Transverse colon (tissue), 4 donors: ENCODE measurements around the gene METTL21C. TPM values are rescaled to one million over a fixed set of nuclear protein-coding genes. Genes with fewer than 3 reads are reported as not detected.
A peak's percentile ranks its signal among the peaks of the same experiment; 100 is the strongest.

Experiments
- DNase-seq: peaks from one replicate; pipeline ENCODE4 v3.0.0-alpha.2; 2019
- H3K27ac ChIP-seq, 4 donors: fragments of 200-600 bp; sonication (generic); 2 replicates each; pipeline ENCODE4 v1.5.1; 2016 to 2018; ENCODE audit warnings: inconsistent platforms in 4 of 4
- H3K27me3 ChIP-seq: fragments of 200-600 bp; sonication (generic); 2 replicates; pipeline ENCODE4 v1.5.1; 2017; ENCODE audit warnings: inconsistent platforms
- H3K36me3 ChIP-seq, 4 donors: fragments of 200-600 bp; sonication (generic); 2 replicates each; pipeline ENCODE4 v1.5.1; 2017 to 2019; ENCODE audit warnings: inconsistent platforms in 4 of 4
- H3K4me1 ChIP-seq, 4 donors: fragments of 200-600 bp; sonication (generic); 2 replicates each; pipeline ENCODE4 v1.5.1; 2017 to 2020; ENCODE audit warnings: inconsistent platforms in 4 of 4
- H3K4me3 ChIP-seq, 4 donors: fragments of 200-600 bp; sonication (generic); 1 replicate in 1 of 4; 2 replicates in 3 of 4; pipeline versions ENCODE4 v1.5.1 to v1.6.1; 2017 to 2019; ENCODE audit warnings: inconsistent platforms in 4 of 4
- H3K9me3 ChIP-seq, 2 donors: fragments of 200-600 bp; sonication (generic); 2 replicates each; pipeline ENCODE4 v1.5.1; 2017 to 2019; ENCODE audit warnings: inconsistent platforms in 2 of 2
- CTCF ChIP-seq, 5 experiments: fragments of 200-600 bp in 3 of 5; fragments of 450-650 bp in 2 of 5; sonication (generic) in 3 of 5; IDR thresholded peaks; 1 replicate in 2 of 5; 2 replicates in 3 of 5; pipeline ENCODE4 v1.5.1; 2016 to 2017; ENCODE audit warnings: antibody characterized with exemption in 5 of 5, inconsistent platforms in 3 of 5, mild to moderate bottlenecking in 2 of 5, moderate library complexity in 1 of 5
- EP300 ChIP-seq: sonication (generic); formaldehyde crosslinking; IDR thresholded peaks from one replicate; pipeline ENCODE4 v1.6.1; 2017; ENCODE audit warnings: antibody characterized with exemption, low read depth
- POLR2A ChIP-seq: fragments of 450-650 bp; IDR thresholded peaks from one replicate; pipeline ENCODE4 v1.6.1; 2016; ENCODE audit warnings: antibody characterized with exemption, mild to moderate bottlenecking, moderate library complexity
- POLR2AphosphoS5 ChIP-seq, 3 donors: sonication (generic); formaldehyde crosslinking; IDR thresholded peaks; one replicate each; pipeline ENCODE4 v1.6.1; 2016; ENCODE audit warnings: antibody characterized with exemption in 3 of 3
- WGBS, 2 donors: methylation state at CpG; one replicate each; pipeline ENCODE4 v1.1.5; 2018; ENCODE audit warnings: low coverage in 1 of 2; 5-methylcytosine and 5-hydroxymethylcytosine counted together
- in situ Hi-C, 4 donors: fragments of 200-750 bp; cut with MboI; loops; one replicate each; pipeline versions ENCODE4 v1.15.0 to v1.15.1; 2017; ENCODE audit warnings: low sequenced_read_pairs in 3 of 4, low pct_ligation_motif_present in 1 of 4, low pct_unique_long_range_greater_than_20kb in 1 of 4
- intact Hi-C: fragments of 100-400 bp; cut with DNase I; formaldehyde crosslinking; loops from one replicate; pipeline ENCODE4 v1.15.1; 2023; ENCODE audit warnings: low total_unique reads
- total RNA-seq, 4 donors: library from RNA; depleted of rRNA; stranded (reverse); fragments of >200 nt; gene quantifications; one replicate each; pipeline ENCODE4 v1.1.0, GENCODE V29; 2016

The METTL21C gene
- total RNA-seq, 4 donors from 2014 or later = not detected

- Histone ChIP-seq H3K36me3 (peaks cover 0 to 5% (median under 1%) of the 10 kb centered on the region in 4 donors), H3K9me3 (no peaks in the 10 kb centered on the region), H3K4me3 (no peak overlapping the region), H3K27ac (no peak overlapping the region), H3K27me3 (no peaks in the 10 kb centered on the region), H3K4me1 (no peaks in the 10 kb centered on the region)
- intact Hi-C loops (no loop called here), in situ Hi-C loops (no loop called here)
- no peak for DNase-seq
- WGBS, 2 donors = 59 to 69% methylated on average over 5 of the region's 5 CpGs
- no peak for TF ChIP-seq POLR2A
- TF ChIP-seq CTCF (IDR thresholded peaks at IDR 0.05) = no peak
- TF ChIP-seq EP300 = no peak
- TF ChIP-seq POLR2AphosphoS5 (IDR thresholded peaks at IDR 0.05) = no peak
These were observed 13.8 kb downstream of the METTL21C start for GRCh38 chr13:102680842-102681740.

- Histone ChIP-seq H3K36me3 (peaks cover 0 to 10% (median 3%) of the 10 kb centered on the region in 4 donors), H3K27ac (peak overlapping the region in 2 of 4 donors; percentile 2 to 7)
These were observed 14.6 kb downstream of the METTL21C start for GRCh38 chr13:102680133-102680717.

GRCh38 chr13:102679449-102680132, 15.3 kb downstream of the METTL21C start:
- intact Hi-C loops = no loop called here
- Histone ChIP-seq H3K9me3 (no peaks in the 10 kb centered on the region), H3K4me1 (no peaks in the 10 kb centered on the region), H3K4me3 (no peak overlapping the region), H3K27me3 (no peaks in the 10 kb centered on the region), H3K27ac (peak overlapping the region in 2 of 4 donors; percentile 2 to 7), H3K36me3 (peaks cover 0 to 17% (median 3%) of the 10 kb centered on the region in 4 donors)
- TF ChIP-seq CTCF (IDR thresholded peaks at IDR 0.05) = no peak
- peak in 2 of 3 donors; percentile 16 to 49 for TF ChIP-seq POLR2AphosphoS5 (IDR thresholded peaks at IDR 0.05)
- TF ChIP-seq POLR2A = no peak
- WGBS, 2 donors = 51 to 60% methylated on average over 3 of the region's 3 CpGs
- in situ Hi-C loops = no loop called here
- peak; percentile 22 for DNase-seq

More at GRCh38 chr13:102680133-102680717, 14.6 kb downstream of the METTL21C start:
- intact Hi-C loops = no loop called here
- in situ Hi-C loops = no loop called here
- Histone ChIP-seq H3K9me3 (no peaks in the 10 kb centered on the region), H3K4me3 (no peak overlapping the region), H3K27me3 (no peaks in the 10 kb centered on the region), H3K4me1 (no peaks in the 10 kb centered on the region)
- 78% methylated on average over 3 to 4 of the region's 4 CpGs for WGBS, 2 donors
- DNase-seq = no peak
- no peak for TF ChIP-seq POLR2AphosphoS5 (IDR thresholded peaks at IDR 0.05)
- TF ChIP-seq POLR2A = no peak
- no peak for TF ChIP-seq CTCF (IDR thresholded peaks at IDR 0.05)
- no peak for TF ChIP-seq EP300
